ENCODE data around the gene FAM210B. TPM values are rescaled to one million over a fixed set of nuclear protein-coding genes. Genes with fewer than 3 reads are reported as not detected.
A peak's percentile ranks its signal among the peaks of the same experiment; 100 is the strongest.

FAM210B gene
- total and polyA plus RNA-seq, 9 of the 15 experiments (the other 6 are each of a cell fraction or from before 2014, with no cell fraction given), result 12.1 to 87.3 (median 47.6) TPM

DNA sequence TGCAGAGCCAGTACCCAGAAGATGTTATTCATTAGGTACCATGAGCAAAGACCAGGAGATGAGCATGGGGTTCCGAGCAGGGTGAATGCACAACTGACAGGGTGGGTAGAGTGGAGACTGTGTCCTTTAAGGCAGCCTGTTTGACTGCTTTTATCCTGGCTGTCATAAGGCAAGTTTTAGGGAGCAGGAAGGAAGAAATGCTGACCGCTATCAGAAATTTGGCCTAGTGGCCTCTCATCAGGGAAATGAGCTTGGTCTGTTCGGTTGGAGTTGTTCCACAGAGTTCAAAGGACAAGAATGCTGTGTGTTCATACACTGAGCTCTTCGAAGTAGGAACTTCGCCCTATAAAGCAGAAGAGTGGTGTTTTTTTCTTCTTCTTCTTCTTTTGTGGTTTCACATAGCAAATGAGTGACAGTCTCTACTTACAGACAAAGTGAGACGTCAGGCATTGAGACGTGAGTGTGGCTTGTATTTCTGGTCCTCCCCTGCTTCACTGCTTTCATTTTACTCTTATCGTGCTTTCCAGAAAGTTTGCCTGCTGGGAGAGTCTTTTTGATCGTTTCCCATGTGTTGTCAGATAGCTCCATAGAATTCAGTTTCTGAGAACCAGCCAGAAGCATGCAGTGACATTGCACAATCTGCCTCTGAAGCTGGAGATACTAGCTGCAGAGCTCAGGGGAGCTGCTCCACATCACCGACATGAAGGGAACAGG is 53.1 kb downstream of the FAM210B start, which contains the start of gene CASS4 (continued):
- TF ChIP-seq, protein P1, sequence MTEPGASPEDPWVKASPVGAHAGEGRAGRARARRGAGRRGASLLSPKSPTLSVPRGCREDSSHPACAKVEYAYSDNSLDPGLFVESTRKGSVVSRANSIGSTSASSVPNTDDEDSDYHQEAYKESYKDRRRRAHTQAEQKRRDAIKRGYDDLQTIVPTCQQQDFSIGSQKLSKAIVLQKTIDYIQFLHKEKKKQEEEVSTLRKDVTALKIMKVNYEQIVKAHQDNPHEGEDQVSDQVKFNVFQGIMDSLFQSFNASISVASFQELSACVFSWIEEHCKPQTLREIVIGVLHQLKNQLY (CRISPR knock-in tag; conservative IDR thresholded peaks at IDR 0.05), result no peak
- peak; percentile 45; the same call in 1 of the 2 replicates for TF ChIP-seq XRCC5 (IDR thresholded peaks at IDR 0.05; ENCODE audit: low read depth, low read length)
- no peak for TF ChIP-seq ZNF830 (CRISPR knock-in tag; IDR thresholded peaks at IDR 0.05)
- TF ChIP-seq POLR3A (IDR thresholded peaks at IDR 0.05; ENCODE audit: borderline replicate concordance, extremely low read depth, insufficient read depth, insufficient read length), result no peak
- no peak for TF ChIP-seq HOXB6 (CRISPR knock-in tag; IDR thresholded peaks at IDR 0.05; ENCODE audit: borderline replicate concordance)
- TF ChIP-seq FOSL1 (tag; conservative IDR thresholded peaks at IDR 0.05), result peak; percentile 78
- TF ChIP-seq ILF3 (IDR thresholded peaks at IDR 0.05; ENCODE audit: borderline replicate concordance), result no peak
- no peak for TF ChIP-seq TFAM (CRISPR knock-in tag; conservative IDR thresholded peaks at IDR 0.05)
- TF ChIP-seq LCOR (CRISPR knock-in tag; IDR thresholded peaks at IDR 0.05), result no peak
- TF ChIP-seq U2AF1 (optimal IDR thresholded peaks at IDR 0.05; ENCODE audit: low read depth, low read length), result no peak
- TF ChIP-seq ZNF282 (CRISPR knock-in tag; IDR thresholded peaks at IDR 0.05), result no peak
- TF ChIP-seq TRIM28 (IDR thresholded peaks at IDR 0.05), result peak; percentile 90
- TF ChIP-seq MLLT1 (IDR thresholded peaks at IDR 0.05), result peak in 1 of 2 experiments; percentile 80; a peak in 2 of 4 replicates
- TF ChIP-seq STAT6 (CRISPR knock-in tag; IDR thresholded peaks at IDR 0.05), result no peak
- no peak for TF ChIP-seq PRMT5 (CRISPR knock-in tag; IDR thresholded peaks at IDR 0.05)
- TF ChIP-seq, protein P2, sequence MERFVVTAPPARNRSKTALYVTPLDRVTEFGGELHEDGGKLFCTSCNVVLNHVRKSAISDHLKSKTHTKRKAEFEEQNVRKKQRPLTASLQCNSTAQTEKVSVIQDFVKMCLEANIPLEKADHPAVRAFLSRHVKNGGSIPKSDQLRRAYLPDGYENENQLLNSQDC (CRISPR knock-in tag; IDR thresholded peaks at IDR 0.05), result no peak
- peak; percentile 71; the same call in 1 of the 2 replicates for TF ChIP-seq MTA1 (IDR thresholded peaks at IDR 0.05; ENCODE audit: borderline replicate concordance)
- no peak for TF ChIP-seq ZC3H11A (IDR thresholded peaks at IDR 0.05; ENCODE audit: low read depth, low read length)
- no peak for TF ChIP-seq KLF13 (tag; IDR thresholded peaks at IDR 0.05; ENCODE audit: borderline replicate concordance, low read depth)
- TF ChIP-seq TOE1 (IDR thresholded peaks at IDR 0.05; ENCODE audit: borderline replicate concordance), result peak; percentile 66
- no peak for TF ChIP-seq TOE1 (CRISPR knock-in tag; IDR thresholded peaks at IDR 0.05; ENCODE audit: borderline replicate concordance, low read depth)
- TF ChIP-seq ZNF583 (CRISPR knock-in tag; IDR thresholded peaks at IDR 0.05), result peak; percentile 97
- no peak for TF ChIP-seq MCM7 (IDR thresholded peaks at IDR 0.05)
- TF ChIP-seq ATF4 (CRISPR knock-in tag; IDR thresholded peaks at IDR 0.05), result peak; percentile 53; the same call in 1 of the 2 replicates
